NCI-H1417 (cell line): ENCODE results near the gene RASSF3.

Source experiments
- DNase-seq, 3 experiments: peaks; one replicate each; lab custom pipeline; 2025; lab: John Stamatoyannopoulos, UW

Gene RASSF3

DNA sequence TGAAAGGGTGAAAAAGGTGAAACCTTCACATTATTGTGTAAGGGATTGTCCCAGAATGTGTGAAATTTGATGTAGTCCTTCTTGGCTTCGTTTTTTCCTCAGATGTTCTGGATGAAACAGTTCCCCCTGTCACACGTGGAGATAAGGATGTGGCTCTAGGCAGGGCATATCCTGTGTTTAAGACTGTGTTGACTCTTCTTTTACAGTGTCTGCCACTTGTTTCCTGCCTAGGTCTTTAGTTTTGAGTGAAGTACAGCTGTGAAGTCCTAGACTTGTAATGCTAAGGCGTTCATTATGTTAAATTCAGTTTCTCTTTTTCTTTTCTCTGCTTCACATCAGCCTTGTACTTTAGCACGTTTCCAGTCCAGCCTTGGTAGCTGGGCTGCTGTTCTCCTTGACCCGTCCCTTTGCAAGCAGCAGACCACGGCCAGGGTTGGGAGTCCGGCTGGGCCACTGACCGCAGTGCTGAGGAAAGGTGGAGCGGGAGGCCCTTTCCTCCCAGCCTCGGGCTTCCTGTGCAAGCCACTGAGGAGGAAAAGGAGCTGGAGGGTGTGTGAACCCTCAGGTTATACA lies 59.1 kb downstream of the RASSF3 start:
- peak in 1 of 3 experiments; percentile 43 for DNase-seq

DNA sequence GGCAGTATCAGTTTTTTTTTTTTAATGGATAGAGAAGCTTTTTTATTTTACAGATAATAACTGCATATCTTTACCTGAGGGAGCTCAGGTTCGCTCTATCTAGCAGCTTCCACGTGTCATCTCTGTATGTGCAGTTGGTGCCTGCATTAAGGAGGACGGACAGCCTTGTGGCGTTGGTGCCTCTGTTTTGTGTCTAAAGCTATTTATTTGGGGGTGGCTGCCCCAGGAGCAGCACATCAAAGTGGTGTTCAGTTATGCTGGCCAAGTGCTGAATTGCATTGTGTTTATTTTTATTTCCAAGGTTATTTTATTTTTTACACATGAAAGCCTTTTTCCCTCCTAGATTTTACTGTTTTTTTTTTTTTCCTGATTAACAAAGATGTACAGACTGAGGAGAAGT lies 59.7 kb downstream of the RASSF3 start:
- peak in 1 of 3 experiments; percentile 25 for DNase-seq

DNA sequence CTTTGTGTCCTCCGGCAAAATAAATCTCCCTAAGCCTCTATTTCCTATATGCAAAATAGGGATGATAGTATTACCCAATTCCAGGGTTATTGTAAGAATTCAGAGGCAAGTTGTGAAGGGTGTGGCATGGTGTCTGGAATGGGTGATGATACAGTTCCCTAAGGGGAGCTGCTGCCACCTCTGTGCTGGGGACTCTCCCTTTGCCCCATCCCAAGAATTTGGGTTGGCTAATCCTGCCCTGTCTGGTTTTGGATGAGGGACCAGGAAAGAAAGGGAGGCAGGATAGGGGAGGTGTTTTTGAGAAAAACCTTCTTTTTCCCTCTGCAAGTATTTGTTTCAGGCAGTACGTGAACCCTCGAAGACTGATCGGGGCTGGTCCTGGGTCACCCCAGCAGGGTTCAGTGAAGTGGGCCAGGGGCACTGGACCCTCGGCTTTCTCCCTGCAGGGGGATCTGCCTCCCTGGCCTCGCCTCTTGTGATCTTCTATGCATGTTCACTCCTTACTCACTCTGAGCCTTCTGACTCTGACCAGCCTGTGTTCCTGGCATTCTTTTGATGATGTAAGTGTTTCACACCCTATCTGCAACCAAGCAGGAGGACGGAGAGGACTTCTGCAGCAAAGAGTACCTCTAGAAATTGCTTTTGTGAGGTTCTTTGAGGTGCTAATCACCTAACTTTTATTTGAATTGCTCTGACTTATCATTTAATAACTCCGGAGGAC lies 60.8 kb downstream of the RASSF3 start:
- DNase-seq: no peak

DNA sequence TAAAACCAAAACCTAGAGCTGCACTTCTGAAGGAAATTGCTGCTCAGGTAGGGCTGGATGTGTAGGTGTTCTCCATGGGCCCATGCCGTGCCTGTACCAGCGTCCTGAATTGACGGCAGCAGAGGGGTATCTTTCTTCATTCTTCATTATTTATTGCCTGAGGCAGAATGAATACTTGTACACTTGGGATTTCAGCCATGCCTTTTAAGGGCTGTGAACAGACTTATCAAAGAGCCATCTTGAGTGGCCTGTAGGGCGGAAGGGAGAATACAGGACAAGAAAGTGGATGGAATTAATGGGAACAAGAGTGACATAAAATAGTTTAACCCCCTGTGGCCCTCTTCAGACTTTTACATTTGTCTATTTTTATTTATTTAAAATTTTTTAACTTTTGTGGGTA lies 61.4 kb downstream of the RASSF3 start:
- no peak for DNase-seq

DNA sequence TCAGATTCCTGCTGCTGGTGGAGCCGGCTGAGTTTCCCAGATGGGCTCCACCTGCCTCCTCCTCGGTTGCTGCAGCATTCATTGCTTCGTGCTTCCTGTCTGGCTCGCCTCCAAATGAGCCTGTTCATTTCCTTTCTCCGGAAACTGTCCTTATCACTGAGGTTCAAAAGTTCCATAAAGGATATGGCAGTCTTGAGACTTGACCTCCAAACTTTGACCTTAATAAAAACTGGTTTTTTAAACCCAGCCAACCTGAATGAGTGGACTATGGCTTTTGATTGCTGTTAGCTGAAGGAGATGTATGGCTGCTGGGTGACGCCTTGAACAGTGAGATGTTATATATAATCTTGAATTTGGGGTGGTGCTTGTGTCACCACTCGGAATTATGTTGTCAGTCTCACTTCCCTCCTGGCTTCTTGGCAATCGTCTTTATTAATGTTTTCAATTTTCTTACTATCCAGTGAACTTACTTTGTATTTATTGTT lies 62.7 kb downstream of the RASSF3 start:
- peak; percentile 28 to 74 (median 59) for DNase-seq

DNA sequence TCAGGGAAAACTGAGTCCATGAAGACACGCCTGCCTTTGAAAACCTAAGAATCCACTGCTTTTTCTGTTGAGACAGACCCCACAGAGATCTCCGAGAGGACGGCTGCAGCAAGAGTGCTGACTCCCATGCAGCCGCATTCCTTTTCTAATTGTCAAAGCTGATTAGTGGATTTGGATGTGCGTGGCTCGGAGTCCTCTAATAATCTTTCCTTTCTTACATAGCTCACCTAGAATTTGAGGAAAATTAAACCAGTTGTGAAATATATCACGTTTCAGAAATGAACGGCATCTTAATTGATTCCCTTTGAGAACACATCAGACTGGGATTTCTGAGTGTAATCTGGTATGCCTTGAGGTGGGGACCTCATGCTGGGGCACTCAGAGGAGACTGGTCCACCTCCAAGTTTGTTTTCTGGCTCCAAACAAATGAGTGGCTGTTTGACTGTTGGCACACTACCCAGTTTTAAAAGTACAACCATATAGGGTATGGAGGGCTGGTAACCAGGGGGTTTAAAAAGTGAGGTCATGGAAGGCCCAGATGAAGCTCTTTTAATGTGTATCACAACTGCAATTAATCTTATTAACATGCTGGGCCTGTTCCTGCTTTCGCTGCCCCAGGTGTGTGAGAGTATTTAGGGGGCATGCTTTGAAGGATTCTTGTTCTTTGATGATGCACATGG lies 63.3 kb downstream of the RASSF3 start:
- DNase-seq: peak in 2 of 3 experiments; percentile 22 to 69

DNA sequence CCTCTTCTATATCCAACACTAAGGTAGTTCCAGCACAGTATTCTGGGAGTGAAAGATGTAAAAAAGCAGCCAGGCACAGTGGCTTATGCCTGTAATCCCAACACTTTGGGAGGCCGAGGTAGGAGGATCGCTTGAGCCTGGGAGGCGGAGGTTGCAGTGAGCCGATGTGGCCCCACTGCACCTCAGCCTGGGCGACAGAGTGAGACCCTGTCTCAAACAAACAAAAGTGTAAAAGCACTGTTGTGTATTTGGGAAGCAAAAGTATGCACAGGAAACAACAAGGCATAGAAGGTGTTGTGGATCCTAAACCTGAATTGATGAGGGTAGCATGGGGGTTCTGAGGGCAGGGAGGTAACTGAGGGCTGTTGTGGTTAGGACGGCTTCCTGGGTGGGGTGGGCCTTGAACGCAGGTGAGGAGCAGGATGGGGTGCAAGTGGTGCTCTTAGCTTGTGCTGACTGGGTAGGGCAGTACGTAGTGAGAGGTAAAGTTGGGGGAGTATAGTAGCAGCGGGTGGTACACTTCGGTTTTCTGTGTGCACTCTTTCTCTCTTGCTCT lies 64.2 kb downstream of the RASSF3 start:
- no peak for DNase-seq

DNA sequence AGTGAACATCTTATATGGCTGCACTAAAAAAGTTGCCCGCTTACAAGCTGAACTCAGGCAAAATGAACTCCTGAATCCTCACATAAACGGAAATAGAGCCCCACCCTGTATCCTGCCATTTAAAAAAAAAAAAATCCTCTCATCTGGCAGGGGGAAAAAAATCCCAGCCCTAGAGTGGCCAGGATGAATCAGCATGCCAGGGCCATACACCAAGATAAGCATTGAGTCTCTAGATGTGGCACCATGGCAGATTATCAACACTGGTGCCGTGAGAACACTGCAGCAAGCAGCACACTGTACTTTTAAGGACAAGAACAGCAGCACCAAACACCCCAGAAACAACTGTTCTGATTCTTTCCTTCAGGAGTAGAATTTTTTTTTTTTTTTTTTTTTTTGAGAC lies 65.5 kb downstream of the RASSF3 start:
- DNase-seq: no peak

DNA sequence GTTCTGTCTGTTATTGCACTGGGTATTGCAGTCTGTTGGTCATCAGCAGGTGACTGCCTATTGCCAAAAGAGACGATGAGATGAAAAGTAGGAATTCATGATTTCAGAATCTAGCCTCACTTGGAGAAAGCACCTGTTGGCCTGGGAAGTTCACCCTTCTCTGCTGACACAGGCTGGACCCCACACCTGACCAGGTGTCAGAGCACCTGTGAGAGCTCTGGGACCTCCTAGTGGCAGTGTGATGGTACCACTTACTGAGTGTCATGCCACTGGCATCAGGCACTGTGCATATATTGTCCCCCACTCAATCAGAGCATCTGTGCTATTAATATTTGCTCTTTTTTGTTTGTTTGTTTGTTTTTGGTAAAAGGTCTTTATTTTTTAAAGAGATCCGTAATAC lies 68.0 kb downstream of the RASSF3 start:
- no peak for DNase-seq

DNA sequence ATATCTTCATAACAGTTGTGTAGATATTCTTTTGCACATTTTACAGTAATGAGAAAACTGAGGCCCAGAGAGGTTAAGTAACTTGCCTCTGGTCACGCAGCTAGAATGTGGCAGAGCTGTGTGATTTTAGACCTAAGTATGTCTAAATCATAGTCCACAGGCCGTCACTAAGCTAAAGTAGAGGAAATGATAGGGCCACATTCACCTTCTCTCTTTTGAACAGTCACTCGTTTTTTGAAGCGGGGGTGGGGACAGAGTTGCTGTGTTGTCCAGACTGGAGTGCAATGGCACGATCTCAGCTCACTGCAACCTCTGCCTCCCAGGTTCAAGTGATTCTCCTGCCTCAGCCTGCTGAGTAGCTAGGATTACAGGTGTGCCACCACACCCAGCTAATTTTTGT lies 68.5 kb downstream of the RASSF3 start:
- no peak for DNase-seq

DNA sequence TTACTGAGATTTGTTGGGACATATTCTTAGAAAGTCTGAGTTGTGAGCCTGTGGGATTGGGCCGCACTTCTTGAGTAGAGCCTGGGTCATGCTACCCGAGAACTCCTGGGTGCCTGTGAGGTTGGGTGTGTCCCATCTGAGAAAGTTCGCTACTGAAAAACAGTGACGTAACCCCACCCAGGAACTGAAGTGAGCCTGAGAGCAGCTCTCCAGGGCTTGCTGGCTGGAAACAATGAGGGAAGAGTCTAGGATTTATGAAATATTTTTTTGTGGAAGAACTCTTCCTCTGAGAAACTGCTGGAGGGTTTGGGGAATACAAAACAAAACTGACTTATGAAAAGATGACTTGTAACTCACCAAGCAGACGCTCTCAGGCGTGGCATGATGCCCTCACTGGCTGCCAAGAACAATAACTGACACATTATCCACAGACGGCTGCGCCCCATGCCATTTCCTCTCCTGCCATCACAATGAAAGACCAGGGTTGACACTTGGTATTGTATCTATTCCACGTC lies 69.2 kb downstream of the RASSF3 start:
- peak in 1 of 3 experiments; percentile 26 for DNase-seq

DNA sequence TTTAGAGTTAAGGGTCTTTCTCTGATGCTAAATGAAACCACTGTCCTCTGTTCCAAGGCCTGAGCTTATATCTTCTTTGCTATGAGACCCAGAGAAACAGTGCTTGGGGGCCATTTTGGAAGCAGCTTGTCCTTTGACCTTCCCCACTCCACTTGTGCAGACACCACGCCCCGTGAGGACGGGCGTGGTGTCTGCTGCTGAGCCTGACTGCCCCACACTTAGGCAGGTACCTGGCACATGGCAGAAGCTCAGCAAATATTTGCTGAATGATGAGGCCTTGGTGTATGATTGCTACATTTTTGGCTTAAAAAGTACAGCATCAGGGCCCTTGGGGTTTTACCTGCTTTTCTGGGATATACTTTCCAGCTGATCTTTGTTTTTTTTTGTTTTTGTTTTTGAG lies 69.9 kb downstream of the RASSF3 start:
- no peak for DNase-seq

DNA sequence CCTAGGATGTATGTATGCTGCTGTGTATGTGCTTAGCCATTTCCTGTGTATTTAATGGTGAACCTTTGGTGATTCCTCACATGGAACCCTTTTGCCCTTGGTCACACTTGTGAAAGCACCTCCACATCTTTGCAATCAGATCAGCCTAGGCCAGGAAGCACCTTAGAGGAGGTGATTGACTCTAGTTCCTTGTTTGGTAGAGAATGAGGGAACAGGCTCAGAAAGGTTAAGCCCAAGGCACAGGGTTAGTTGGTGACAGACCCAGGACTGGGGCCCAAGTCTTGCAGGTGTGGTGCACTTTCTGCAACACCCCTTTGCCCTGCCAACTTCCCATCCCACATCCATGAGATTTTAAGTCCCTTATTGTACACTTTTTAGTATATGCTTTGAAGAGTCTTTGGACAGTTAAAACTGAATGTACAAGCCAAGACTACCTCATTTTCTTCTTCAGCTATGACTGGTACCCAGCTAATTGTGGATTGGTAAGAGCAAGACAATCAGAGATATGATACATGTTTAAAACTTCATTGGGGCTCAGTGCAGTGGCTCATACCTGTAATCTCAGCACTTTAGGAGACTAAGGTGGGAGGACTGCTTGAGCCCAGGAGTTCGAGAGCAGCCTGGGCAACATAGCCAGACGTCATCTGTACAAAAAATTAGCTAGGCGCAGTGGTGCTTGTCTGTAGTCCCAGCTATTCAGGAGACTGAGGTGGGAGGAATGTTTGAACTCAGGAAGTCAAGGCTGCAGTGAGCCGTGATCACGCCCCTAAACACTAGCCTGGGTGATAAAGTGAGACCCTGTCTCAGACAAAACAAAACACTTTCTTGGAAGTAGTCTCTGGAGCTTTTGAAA lies 71.1 kb downstream of the RASSF3 start:
- no peak for DNase-seq

DNA sequence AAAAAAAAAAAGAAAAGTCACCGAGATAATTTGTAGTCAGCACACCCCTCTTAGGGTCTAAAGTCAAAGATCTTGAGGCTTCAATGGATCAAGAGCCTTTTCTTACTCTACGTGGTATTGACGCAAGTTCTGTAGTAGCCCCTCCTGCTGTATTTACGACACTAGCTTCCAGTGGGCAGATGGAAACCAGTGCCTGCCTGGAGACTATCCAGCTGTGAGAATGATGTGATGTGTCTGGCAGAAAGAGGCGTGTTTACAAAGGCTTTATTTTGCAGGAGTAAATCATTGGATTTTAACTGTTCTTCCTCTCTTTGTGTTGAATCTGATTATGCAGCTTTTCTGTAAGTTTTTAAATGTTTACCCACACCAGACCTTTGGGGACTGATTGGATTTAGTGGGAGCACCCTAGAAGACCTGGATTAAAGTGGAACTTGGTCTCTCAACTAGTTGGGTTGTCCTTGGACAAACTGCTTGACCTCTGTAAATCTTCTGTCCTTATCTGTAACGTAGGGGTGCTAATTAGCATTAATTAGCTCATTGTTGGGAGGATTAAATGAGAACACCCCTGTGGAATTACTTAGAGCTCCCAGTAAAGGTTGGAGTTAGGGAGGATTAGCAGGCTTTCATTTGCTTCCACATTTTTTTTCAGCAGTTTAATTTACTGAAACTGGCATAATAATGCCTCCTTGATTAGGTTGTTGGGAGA lies 72.4 kb downstream of the RASSF3 start:
- DNase-seq: peak in 2 of 3 experiments; percentile 47 to 81

DNA sequence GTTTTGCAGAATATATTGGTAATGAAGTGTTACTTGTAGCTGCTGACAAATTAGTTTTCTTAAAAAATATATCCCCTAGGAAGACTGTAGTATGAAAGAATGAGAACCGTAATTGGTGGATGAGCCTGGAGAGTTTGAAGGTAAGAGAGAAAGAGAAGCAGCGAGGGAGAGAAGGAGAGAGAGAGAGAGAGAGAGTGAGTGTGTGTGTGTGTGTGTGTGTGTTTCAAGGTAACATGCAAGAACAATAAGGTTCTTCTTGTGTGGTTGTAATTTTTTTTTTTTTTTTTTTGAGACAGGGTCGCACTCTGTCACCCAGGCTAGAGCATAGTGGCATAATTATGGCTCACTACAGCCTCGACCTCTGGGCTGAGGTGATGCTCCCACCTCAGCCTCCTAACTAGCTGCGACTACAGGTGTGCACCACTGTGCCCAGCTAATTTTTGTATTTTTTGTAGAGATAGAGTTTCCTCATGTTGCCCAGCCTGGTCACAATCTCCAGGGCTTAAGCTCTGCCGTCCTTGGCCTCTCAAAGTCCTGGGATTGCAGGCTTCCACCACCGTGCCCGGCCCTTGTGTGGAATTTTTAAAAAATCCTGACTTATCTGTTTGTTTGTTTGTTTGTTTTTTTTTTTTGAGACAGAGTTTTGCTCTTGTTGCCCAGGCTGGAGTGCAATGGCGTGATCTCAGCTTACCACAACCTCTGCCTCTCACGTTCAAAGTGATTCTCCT lies 73.7 kb downstream of the RASSF3 start:
- DNase-seq: no peak

DNA sequence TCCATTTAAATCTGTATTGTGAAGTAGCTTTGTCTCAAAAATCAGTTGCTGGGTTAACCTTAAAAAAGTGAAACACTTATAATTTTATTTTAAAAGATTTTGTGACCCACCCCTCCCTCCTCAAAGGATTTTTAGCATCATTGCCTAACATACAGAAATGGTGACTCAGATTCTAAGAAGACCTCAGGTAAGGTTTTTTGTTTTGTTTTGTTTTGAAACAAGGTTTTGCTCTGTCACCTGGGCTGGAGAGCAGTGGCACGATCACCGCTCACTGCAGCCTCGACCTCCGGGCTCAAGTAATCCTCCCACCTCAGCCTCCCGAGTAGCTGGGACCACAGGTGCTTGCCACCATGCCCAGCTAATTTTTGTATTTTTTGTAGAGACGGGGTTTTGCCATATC lies 74.8 kb downstream of the RASSF3 start:
- DNase-seq: no peak

DNA sequence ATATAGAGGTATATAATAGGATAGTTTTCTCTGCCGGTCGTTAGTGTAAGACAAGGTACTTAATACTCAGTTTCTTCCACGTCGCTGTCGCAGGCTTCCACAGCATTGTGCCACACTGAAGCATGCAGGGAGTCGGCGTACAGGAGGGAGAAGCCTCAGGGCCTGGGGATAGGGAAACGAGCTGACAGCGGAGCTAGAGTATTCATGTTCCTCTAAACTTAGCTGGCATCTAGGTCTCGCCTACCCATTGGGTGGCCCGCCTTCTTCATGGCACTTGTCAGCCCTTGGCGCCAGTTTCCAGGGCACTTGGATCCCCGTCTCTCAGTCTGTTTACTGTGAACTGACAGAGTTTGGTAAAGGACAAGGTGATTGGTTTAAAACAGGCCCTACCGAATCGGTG lies 75.3 kb downstream of the RASSF3 start:
- no peak for DNase-seq

DNA sequence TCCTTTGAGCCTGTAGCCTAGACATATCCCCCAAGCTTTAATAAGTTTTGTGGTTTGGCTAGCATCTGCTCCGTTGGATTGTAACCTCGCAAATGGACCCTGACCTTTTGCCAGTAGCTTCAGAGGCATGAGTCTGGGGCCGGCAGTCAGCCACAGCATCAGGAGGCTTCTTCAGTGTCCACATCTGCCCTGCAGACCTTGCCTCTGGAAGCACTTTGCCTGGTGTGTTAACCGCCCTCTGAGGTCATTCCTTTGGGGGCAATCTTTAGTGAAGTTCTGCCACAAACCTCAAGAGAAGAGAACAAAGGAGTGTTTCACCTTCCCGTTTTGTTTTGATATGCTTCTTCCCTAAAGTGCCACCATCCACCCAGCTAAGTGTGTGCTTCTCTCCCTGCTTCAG lies 77.5 kb downstream of the RASSF3 start:
- no peak for DNase-seq

DNA sequence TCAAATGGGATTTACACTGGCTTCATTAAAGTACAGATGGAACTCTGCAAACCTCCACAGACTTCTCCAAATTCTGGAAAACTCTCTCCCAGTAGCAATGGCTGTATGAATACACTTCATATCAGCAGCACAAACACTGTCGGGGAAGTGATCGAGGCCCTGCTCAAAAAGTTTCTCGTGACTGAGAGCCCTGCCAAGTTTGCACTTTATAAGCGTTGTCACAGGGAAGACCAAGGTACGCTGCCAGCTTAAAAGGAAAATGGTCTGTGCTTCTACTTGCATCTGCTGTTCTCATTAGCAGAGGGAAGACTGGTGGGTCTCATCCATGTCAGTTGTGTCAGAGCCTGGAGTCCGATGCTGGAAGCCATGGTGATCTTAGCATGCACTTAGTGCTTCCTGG lies 77.9 kb downstream of the RASSF3 start:
- no peak for DNase-seq

DNA sequence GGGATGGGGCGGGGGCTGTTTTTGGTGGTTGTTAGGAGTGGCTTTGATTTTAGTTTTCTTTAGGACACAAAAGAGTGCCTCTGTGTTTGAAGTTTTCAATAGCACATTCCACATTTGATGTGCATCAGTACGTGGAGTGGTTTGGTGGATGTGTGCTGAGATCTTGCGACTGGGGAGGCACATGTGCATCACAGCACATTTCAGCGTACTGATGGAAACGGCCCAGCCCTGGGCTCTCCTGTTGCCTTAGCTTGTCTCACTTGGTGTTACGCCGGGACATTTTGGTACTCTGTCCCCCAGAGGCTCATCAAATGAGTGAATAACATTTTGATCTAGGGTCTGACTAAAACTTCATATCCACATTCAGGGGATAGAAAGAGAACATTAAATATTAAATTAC lies 78.4 kb downstream of the RASSF3 start:
- DNase-seq: no peak
